Neuronal stem cell (in vitro differentiated cells): ENCODE results near the gene RANBP3L.

Experiments
- DNase-seq: peaks from one replicate; pipeline ENCODE4 v3.0.0-alpha.2; 2013; ENCODE audit warnings: low spot score
- H2AFZ ChIP-seq: one replicate; pipeline ENCODE4 v1.6.1; 2013; ENCODE audit warnings: mild to moderate bottlenecking, low read length, inconsistent platforms
- H2AK5ac ChIP-seq: 2 replicates; pipeline ENCODE4 v1.6.1; 2013; ENCODE audit warnings: low read depth, mild to moderate bottlenecking, inconsistent platforms, low read length, moderate library complexity, mixed read lengths
- H2BK120ac ChIP-seq: 2 replicates; pipeline ENCODE4 v1.6.1; 2013; ENCODE audit warnings: low read depth, mild to moderate bottlenecking, inconsistent platforms, low read length, moderate library complexity, mixed read lengths
- H2BK12ac ChIP-seq: one replicate; pipeline ENCODE4 v1.6.1; 2013; ENCODE audit warnings: low read length, inconsistent platforms
- H2BK15ac ChIP-seq: 2 replicates; pipeline ENCODE4 v1.6.1; 2013; ENCODE audit warnings: mild to moderate bottlenecking, low read length, inconsistent platforms, mixed read lengths
- H2BK5ac ChIP-seq: one replicate; pipeline ENCODE4 v1.6.1; 2013; ENCODE audit warnings: inconsistent platforms, mild to moderate bottlenecking, low read length, moderate library complexity
- H3K14ac ChIP-seq: one replicate; pipeline ENCODE4 v1.6.1; 2013; ENCODE audit warnings: low read length, inconsistent platforms
- H3K18ac ChIP-seq: 2 replicates; pipeline ENCODE4 v1.6.1; 2013; ENCODE audit warnings: low read length, inconsistent platforms
- H3K23ac ChIP-seq: 2 replicates; pipeline ENCODE4 v1.6.1; 2013; ENCODE audit warnings: low read depth, mild to moderate bottlenecking, mixed read lengths, low read length, inconsistent platforms; ENCODE audit not compliant: poor library complexity
- H3K27ac ChIP-seq: replicated peaks from 3 replicates; pipeline ENCODE4 v1.5.1; 2013; ENCODE audit warnings: low read length, inconsistent platforms
- H3K27me3 ChIP-seq, 3 experiments: 2 replicates each; pipeline ENCODE4 v1.6.1; 2013; ENCODE audit warnings: low read length in 3 of 3, mild to moderate bottlenecking in 2 of 3, inconsistent platforms in 1 of 3, low read depth in 1 of 3, mixed read lengths in 1 of 3, moderate library complexity in 1 of 3; ENCODE audit not compliant: control insufficient read depth in 3 of 3, insufficient read depth in 3 of 3
- H3K36me3 ChIP-seq, 2 donors: replicated peaks in 1 of 2; 2 replicates each; pipeline ENCODE4 v1.6.1; 2013; ENCODE audit warnings: low read length in 2 of 2; ENCODE audit not compliant: control insufficient read depth in 2 of 2, insufficient read depth in 2 of 2
- H3K4ac ChIP-seq: 2 replicates; pipeline ENCODE4 v1.6.1; 2013; ENCODE audit warnings: inconsistent platforms, mild to moderate bottlenecking, low read length, moderate library complexity
- H3K4me1 ChIP-seq, 2 donors: 1 replicate in 1 of 2; 2 replicates in 1 of 2; pipeline ENCODE4 v1.6.1; 2013; ENCODE audit warnings: low read length in 2 of 2, low read depth in 1 of 2; ENCODE audit not compliant: control insufficient read depth in 2 of 2, insufficient read depth in 1 of 2
- H3K4me2 ChIP-seq: one replicate; pipeline ENCODE4 v1.6.1; 2013; ENCODE audit warnings: mild to moderate bottlenecking, low read length, inconsistent platforms; ENCODE audit not compliant: insufficient read depth, poor library complexity, severe bottlenecking
- H3K4me3 ChIP-seq, 2 donors: 2 replicates each; pipeline ENCODE4 v1.5.1; 2013; ENCODE audit warnings: low read length in 2 of 2, mild to moderate bottlenecking in 2 of 2, inconsistent platforms in 1 of 2, moderate library complexity in 1 of 2
- H3K79me1 ChIP-seq: one replicate; pipeline ENCODE4 v1.6.1; 2013; ENCODE audit warnings: low read depth, mild to moderate bottlenecking, inconsistent platforms, low read length, moderate library complexity
- H3K9ac ChIP-seq: one replicate; pipeline ENCODE4 v1.6.1; 2013; ENCODE audit warnings: mild to moderate bottlenecking, low read depth, low read length, inconsistent platforms; ENCODE audit not compliant: poor library complexity
- H3K9me3 ChIP-seq, 2 donors: replicated peaks in 1 of 2; 2 replicates each; pipeline versions ENCODE3 to v1.6.1; 2013; ENCODE audit warnings: low read length in 2 of 2, mild to moderate bottlenecking in 2 of 2, inconsistent platforms in 1 of 2, low read depth in 1 of 2, mixed read lengths in 1 of 2, moderate library complexity in 1 of 2; ENCODE audit not compliant: control insufficient read depth in 2 of 2, insufficient read depth in 1 of 2
- H4K8ac ChIP-seq: one replicate; pipeline ENCODE4 v1.6.1; 2013; ENCODE audit warnings: low read depth, mild to moderate bottlenecking, inconsistent platforms, low read length, moderate library complexity
- H4K91ac ChIP-seq: one replicate; pipeline ENCODE4 v1.6.1; 2013; ENCODE audit warnings: low read length, low read depth, mild to moderate bottlenecking, inconsistent platforms; ENCODE audit not compliant: poor library complexity
- WGBS, 2 donors: extraction: QIAGEN DNeasy Blood & Tissue Kit; methylation state at CpG; one replicate each; pipeline ENCODE4 v1.1.7; 2013; ENCODE audit warnings: missing lambda C conversion rate in 2 of 2, mixed read lengths in 1 of 2; ENCODE audit not compliant: insufficient read length in 2 of 2, insufficient replicate concordance in 1 of 2; ENCODE audit errors: extremely low coverage in 2 of 2; 5-methylcytosine and 5-hydroxymethylcytosine counted together

Gene RANBP3L

GRCh38 chr5:36250427-36250826 lies 51.3 kb downstream of the RANBP3L start:
- no peak overlapping the region for H3K18ac ChIP-seq
- H2AFZ ChIP-seq: no peak overlapping the region
- no peaks in the 10 kb centered on the region for H3K79me1 ChIP-seq
- no peaks in the 10 kb centered on the region for H3K36me3 ChIP-seq
- H3K23ac ChIP-seq: no peak overlapping the region
- H3K9me3 ChIP-seq: peaks cover 0 to 2% of the 10 kb centered on the region in 2 donors
- no peak overlapping the region for H3K9ac ChIP-seq
- no peak overlapping the region for H2BK12ac ChIP-seq
- no peak overlapping the region for H3K4me2 ChIP-seq
- no peak overlapping the region for H3K27ac ChIP-seq
- H3K4me3 ChIP-seq: no peak overlapping the region
- no peak overlapping the region for H2BK15ac ChIP-seq
- H3K4me1 ChIP-seq: peaks cover 0 to 4% of the 10 kb centered on the region in 2 donors
- H4K91ac ChIP-seq: no peak overlapping the region
- H2AK5ac ChIP-seq: no peak overlapping the region
- no peak for DNase-seq
- no CpG with 5 or more reads among the region's 4 CpGs for WGBS, 2 donors
- no peaks in the 10 kb centered on the region for H3K27me3 ChIP-seq
- H4K8ac ChIP-seq: no peak overlapping the region
- H3K4ac ChIP-seq: no peak overlapping the region
- H3K14ac ChIP-seq: no peak overlapping the region
- H2BK5ac ChIP-seq: no peak overlapping the region
- no peak overlapping the region for H2BK120ac ChIP-seq

- no CpG with 5 or more reads among the region's 10 CpGs for WGBS, 2 donors
- H4K8ac ChIP-seq: no peak overlapping the region
Measured at GRCh38 chr5:36246036-36246800, 55.5 kb downstream of the RANBP3L start.

DNA sequence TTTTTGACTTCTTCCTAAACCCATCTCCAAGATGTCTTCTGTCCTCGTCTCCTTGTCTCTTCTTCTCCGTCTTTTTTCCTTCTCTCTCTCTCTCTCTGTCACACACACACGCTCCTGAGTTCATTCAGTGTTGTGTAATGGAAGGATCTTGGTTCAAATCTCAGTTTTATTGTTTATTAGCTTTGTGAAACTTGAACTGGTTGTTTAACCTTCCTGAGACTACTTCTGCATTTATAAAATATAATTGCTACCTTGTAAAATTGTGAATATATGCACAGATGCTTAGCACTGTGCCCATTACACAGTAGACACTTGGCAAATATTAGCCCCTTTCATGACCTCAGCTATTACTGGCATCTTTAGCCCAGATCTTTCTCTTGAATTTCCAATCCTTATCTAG lies 57.6 kb downstream of the RANBP3L start:
- no peak overlapping the region for H2BK15ac ChIP-seq

More at GRCh38 chr5:36246036-36246800, 55.5 kb downstream of the RANBP3L start:
- no peak for DNase-seq
- Histone ChIP-seq H2AFZ (no peak overlapping the region), H3K9me3 (peaks cover 5 to 14% of the 10 kb centered on the region in 2 donors), H3K18ac (no peak overlapping the region), H3K4me2 (no peak overlapping the region), H3K27me3 (no peaks in the 10 kb centered on the region), H2AK5ac (no peak overlapping the region), H3K4me3 (no peak overlapping the region), H3K27ac (no peak overlapping the region), H2BK5ac (no peak overlapping the region), H4K91ac (no peak overlapping the region), H3K4ac (no peak overlapping the region), H3K36me3 (no peaks in the 10 kb centered on the region), H3K79me1 (no peaks in the 10 kb centered on the region), H3K9ac (no peak overlapping the region), H2BK12ac (no peak overlapping the region), H2BK120ac (no peak overlapping the region), H3K23ac (no peak overlapping the region), H2BK15ac (no peak overlapping the region), H3K14ac (no peak overlapping the region), H3K4me1 (peaks cover 0 to 2% of the 10 kb centered on the region in 2 donors)

DNA sequence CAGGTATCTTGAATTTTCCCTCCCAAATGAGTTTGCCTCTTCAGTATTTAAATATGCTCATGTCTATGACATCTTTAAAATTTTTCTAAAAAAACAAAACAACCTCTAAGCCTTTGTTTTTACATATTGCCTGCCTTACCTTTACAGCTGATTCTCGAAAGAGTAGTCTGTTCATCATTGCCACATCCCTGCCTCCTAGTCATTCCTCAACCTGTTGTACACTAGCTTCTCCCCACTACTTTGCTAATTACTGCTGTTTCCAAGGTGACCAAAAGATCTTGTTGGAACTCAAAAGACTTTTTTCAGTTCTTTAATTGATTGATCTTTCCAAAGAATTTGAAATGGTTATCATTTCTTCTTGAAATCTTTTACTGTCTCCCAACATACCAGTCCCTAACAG lies 58.0 kb downstream of the RANBP3L start:
- Histone ChIP-seq H3K23ac (no peak overlapping the region), H4K8ac (no peak overlapping the region), H3K14ac (no peak overlapping the region), H3K27ac (no peak overlapping the region), H3K18ac (no peak overlapping the region), H3K9ac (no peak overlapping the region), H2BK15ac (no peak overlapping the region), H3K27me3 (no peaks in the 10 kb centered on the region), H2AK5ac (no peak overlapping the region), H2BK120ac (no peak overlapping the region), H3K4me3 (no peak overlapping the region), H3K4me2 (no peak overlapping the region), H3K9me3 (peaks cover 5 to 12% of the 10 kb centered on the region in 2 donors), H2AFZ (no peak overlapping the region), H3K4me1 (peaks cover 1 to 11% of the 10 kb centered on the region in 2 donors), H2BK5ac (no peak overlapping the region), H4K91ac (no peak overlapping the region), H3K36me3 (no peaks in the 10 kb centered on the region), H2BK12ac (no peak overlapping the region), H3K79me1 (no peaks in the 10 kb centered on the region), H3K4ac (no peak overlapping the region)
- DNase-seq: no peak
- no CpG with 5 or more reads among the region's 1 CpG for WGBS, 2 donors

More for the DNA sequence above, 57.6 kb downstream of the RANBP3L start:
- no peak overlapping the region for H2BK5ac ChIP-seq
- no peak overlapping the region for H2AK5ac ChIP-seq
- H3K27ac ChIP-seq: no peak overlapping the region
- no peak overlapping the region for H3K4me3 ChIP-seq
- H3K9me3 ChIP-seq: peaks cover 5 to 12% of the 10 kb centered on the region in 2 donors
- DNase-seq: no peak
- no peak overlapping the region for H4K91ac ChIP-seq
- no peak overlapping the region for H3K4me2 ChIP-seq
- H3K36me3 ChIP-seq: no peaks in the 10 kb centered on the region
- no peak overlapping the region for H4K8ac ChIP-seq
- H3K79me1 ChIP-seq: no peaks in the 10 kb centered on the region
- no CpG with 5 or more reads among the region's 3 CpGs for WGBS, 2 donors
- no peak overlapping the region for H3K23ac ChIP-seq
- no peak overlapping the region for H2BK120ac ChIP-seq
- no peak overlapping the region for H3K9ac ChIP-seq
- no peak overlapping the region for H2AFZ ChIP-seq
- no peak overlapping the region for H3K4ac ChIP-seq
- H3K18ac ChIP-seq: no peak overlapping the region
- no peaks in the 10 kb centered on the region for H3K27me3 ChIP-seq
- no peak overlapping the region for H2BK12ac ChIP-seq
- H3K4me1 ChIP-seq: peaks cover 1 to 10% of the 10 kb centered on the region in 2 donors
- H3K14ac ChIP-seq: no peak overlapping the region
